ENCODE data around the gene AGPAT3. TPM values are rescaled to one million over a fixed set of nuclear protein-coding genes. Genes with fewer than 3 reads are reported as not detected.
"Not testable (repeated sequence)": the region's sequence is repeated elsewhere in the genome, so short reads cannot be mapped to it uniquely, and the experiment has no call there.

Gene AGPAT3
- total RNA-seq, 1 donor from 2014 or later = 57.7 TPM

- no peak for DNase-seq
- intact Hi-C loops (cut with micrococcal nuclease) = no loop called here
- Mint-ChIP-seq H3K36me3 (ENCODE audit: low read depth) (no peaks in the 10 kb centered on the region), H3K9me3 (no peaks in the 10 kb centered on the region), H3K27me3 (peaks cover 6% of the 10 kb centered on the region), H3K4me3 (peak overlapping the region; percentile 8), H3K27ac (peak overlapping the region; percentile 36), H3K4me1 (peaks cover 6% of the 10 kb centered on the region)
- no peak for TF ChIP-seq CTCF (IDR thresholded peaks at IDR 0.05)
- ChIA-PET POLR2A (interaction anchor here (0.6 to 0.8 kb wide), 5 partner anchors 19 to 168 kb away, joined by 3 to 4 read pairs (median 3); no protein-coding TSS in a partner anchor), CTCF (interaction anchor here (0.6 kb wide), 1 partner anchor 134 kb away, joined by 3 read pairs; no protein-coding TSS in a partner anchor)
- ATAC-seq (ENCODE audit: low read depth) = no peak
Measured at GRCh38 chr21:43842742-43843141, 22.3 kb upstream of the AGPAT3 start.

GRCh38 chr21:43844906-43845305 lies 20.1 kb upstream of the AGPAT3 start:
- H3K36me3 Mint-ChIP-seq (ENCODE audit: low read depth); ATAC-seq (ENCODE audit: low read depth); POLR2A ChIA-PET; H3K4me3 Mint-ChIP-seq; DNase-seq; CTCF ChIA-PET; H3K27me3 Mint-ChIP-seq; intact Hi-C loops (cut with micrococcal nuclease); H3K27ac Mint-ChIP-seq; H3K9me3 Mint-ChIP-seq; H3K4me1 Mint-ChIP-seq: not testable (repeated sequence)

- POLR2A ChIA-PET = no interaction called here
Measured at GRCh38 chr21:43845386-43845785, 19.6 kb upstream of the AGPAT3 start.

GRCh38 chr21:43846430-43846829 lies 18.6 kb upstream of the AGPAT3 start:
- Mint-ChIP-seq H3K27me3 (peaks cover 2% of the 10 kb centered on the region), H3K4me1 (peaks cover 6% of the 10 kb centered on the region), H3K36me3 (ENCODE audit: low read depth) (no peaks in the 10 kb centered on the region), H3K27ac (no peak overlapping the region), H3K9me3 (peaks cover 5% of the 10 kb centered on the region), H3K4me3 (no peak overlapping the region)
- no peak for TF ChIP-seq CTCF (IDR thresholded peaks at IDR 0.05)
- DNase-seq (no peak), ATAC-seq (ENCODE audit: low read depth) (no peak)
- intact Hi-C loops (cut with micrococcal nuclease) = no loop called here
- CTCF ChIA-PET = no interaction called here
- POLR2A ChIA-PET = interaction anchor here (0.5 to 0.7 kb wide), 2 partner anchors 41 to 119 kb away, joined by 3 to 5 read pairs; no protein-coding TSS in a partner anchor

More at GRCh38 chr21:43845386-43845785, 19.6 kb upstream of the AGPAT3 start:
- no peak for DNase-seq
- Mint-ChIP-seq H3K27me3 (peaks cover 2% of the 10 kb centered on the region), H3K36me3 (ENCODE audit: low read depth) (no peaks in the 10 kb centered on the region), H3K4me1 (peaks cover 6% of the 10 kb centered on the region), H3K27ac (no peak overlapping the region), H3K9me3 (no peaks in the 10 kb centered on the region), H3K4me3 (no peak overlapping the region)
- TF ChIP-seq CTCF (IDR thresholded peaks at IDR 0.05) = no peak
- intact Hi-C loops (cut with micrococcal nuclease) = no loop called here
- CTCF ChIA-PET = no interaction called here
- ATAC-seq (ENCODE audit: low read depth) = no peak

GRCh38 chr21:43847301-43847700 lies 17.7 kb upstream of the AGPAT3 start:
- POLR2A ChIA-PET = no interaction called here
- intact Hi-C loops (cut with micrococcal nuclease) = no loop called here

More at GRCh38 chr21:43847301-43847700, 17.7 kb upstream of the AGPAT3 start:
- H3K27me3 Mint-ChIP-seq = peaks cover 2% of the 10 kb centered on the region
- H3K36me3 Mint-ChIP-seq (ENCODE audit: low read depth) = no peaks in the 10 kb centered on the region
- TF ChIP-seq CTCF (IDR thresholded peaks at IDR 0.05) = no peak
- no peak for ATAC-seq (ENCODE audit: low read depth)
- peaks cover 5% of the 10 kb centered on the region for H3K9me3 Mint-ChIP-seq
- H3K4me3 Mint-ChIP-seq = no peak overlapping the region
- peaks cover 5% of the 10 kb centered on the region for H3K4me1 Mint-ChIP-seq
- no peak overlapping the region for H3K27ac Mint-ChIP-seq
- CTCF ChIA-PET = no interaction called here
- DNase-seq = no peak

Measured in activated B cell treated with CpG ODN at 0.5 μM for 24 hours (primary cell).